HG02642 (cell line): ENCODE measurements around the gene PUS10.
"Not testable (repeated sequence)": the region's sequence is repeated elsewhere in the genome, so short reads cannot be mapped to it uniquely, and the experiment has no call there.

Experiments
- ATAC-seq: cut with Tn5 transposase; IDR thresholded peaks from one replicate; pipeline ENCODE4 v1.9.1; 2021; ENCODE audit warnings: mild to moderate bottlenecking; ENCODE audit not compliant: unreplicated experiment, poor library complexity

Gene PUS10

GRCh38 chr2:61017556-61018317 lies at the start of gene PUS10, which contains the start of gene PEX13:
Gene PUS10, minus strand, starts transcription at chr2:61018255. Its CDS starts 6,365 bp downstream, at chr2:61011890.
Gene PEX13, plus strand, starts transcription at chr2:61017720. Its CDS starts 40 bp downstream, at chr2:61017760.
- ATAC-seq, result peak; percentile 86

DNA sequence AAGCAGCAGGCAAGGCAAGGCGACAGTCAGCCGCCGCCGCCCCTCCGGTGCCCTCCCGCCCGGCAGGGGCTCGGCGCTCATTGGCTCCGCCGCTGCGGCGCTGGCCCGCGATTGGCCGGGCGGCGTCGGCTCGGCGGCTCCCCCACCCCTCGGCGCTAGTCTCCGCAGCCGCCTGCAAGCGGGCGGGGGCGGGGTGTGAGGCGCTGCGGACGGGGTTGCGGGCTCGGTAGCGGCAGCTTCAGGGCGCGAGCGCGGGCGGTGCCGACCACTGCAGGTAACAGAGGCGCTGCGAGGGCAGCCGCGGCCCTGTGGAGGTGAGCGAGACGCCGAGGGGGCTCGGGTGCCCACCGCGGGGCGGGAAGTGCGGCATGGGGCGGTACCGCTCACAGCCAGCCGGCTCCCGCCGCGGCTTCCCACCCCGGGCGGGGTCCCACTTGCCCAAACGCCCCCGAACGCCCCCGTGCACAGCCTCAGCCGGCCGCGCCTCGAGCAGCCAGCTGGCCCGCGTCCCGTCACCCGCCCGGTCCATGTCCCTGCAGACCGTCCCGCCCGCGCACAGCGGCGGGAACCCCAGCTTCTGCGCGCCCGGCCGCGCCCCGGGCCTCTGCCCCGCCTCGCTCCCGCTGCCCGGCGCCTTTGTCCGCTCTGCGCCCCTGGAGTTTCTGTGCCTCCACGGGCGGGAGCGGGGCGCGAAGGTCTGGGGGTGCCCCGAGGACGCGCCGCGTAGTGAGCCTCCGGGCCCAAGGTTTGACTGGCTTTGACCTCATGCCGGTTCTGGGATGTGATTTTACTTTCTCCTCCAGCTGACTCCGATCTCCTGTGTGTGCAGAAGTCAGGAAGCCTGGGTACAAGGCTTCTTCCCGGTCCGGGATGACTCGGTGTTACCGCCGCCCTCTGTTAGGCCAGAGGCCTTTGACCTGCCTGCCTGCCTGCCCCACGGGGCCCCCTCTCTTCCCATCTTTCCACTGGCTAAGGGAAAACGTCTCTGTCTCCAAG lies 48.0 kb upstream of the PUS10 start, which contains the start of gene SANBR:
Gene SANBR (plus strand): TSS at position 158 of the 996 bp plus-strand sequence. CDS start 4,480 bp downstream, outside the sequence.
- peak; percentile 98 for ATAC-seq

DNA sequence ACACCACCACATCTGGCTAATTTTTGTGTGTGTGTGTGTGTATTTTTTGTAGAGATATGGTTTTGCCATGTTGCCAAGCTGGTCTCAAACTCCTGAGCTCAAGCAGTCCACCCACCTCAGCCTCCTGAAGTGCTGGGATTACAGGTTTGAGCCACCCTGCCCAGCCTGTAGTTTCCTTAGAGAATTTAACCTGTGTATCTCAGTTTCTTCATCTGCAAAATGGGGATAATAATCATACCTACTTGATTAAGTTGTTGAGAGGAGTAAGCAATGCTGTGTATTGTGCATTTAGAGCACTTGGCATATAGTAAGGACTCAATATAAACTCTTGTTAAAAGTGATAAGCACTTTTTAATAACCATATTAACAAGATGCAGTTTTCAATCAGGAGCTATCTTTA lies 41.3 kb upstream of the PUS10 start:
- ATAC-seq, result no peak

DNA sequence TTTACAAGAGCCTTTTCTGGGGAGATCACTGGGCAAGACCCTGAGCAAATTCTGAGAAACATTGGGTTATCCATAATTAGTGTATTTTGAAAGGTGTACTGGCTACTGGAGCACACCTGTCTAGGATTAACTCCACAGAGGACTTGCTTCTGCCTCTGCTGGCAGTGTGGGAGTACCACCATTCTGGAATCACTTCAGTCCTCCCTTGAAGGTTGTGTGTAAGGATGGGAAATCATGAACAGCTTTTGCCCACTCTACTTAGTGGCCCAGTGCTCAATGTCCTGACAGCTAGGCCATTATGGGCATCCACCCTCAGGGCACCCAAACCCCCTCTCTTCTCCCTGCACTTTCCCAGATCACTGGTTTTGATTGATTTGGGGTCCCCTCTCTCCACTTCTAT lies 39.5 kb upstream of the PUS10 start:
- ATAC-seq, result no peak

DNA sequence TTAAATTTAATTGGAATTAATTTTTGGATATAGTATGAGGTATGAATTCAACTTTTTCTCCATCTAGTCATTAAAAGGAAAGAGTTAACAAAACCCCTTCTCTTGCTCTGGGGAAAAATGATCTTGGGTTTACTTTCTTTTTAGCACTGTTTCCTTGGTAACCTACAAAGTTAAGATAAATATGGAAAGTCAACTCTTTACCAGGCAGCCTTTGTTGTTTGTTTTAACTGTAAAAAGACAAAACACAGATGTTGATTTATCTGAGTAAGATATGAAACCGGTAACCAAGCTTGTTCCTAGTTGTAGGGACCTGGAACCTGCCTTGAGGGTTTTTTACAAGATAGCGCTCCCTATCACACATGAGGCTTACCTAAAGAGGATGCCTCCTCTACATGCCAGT lies 37.5 kb upstream of the PUS10 start:
- no peak for ATAC-seq

DNA sequence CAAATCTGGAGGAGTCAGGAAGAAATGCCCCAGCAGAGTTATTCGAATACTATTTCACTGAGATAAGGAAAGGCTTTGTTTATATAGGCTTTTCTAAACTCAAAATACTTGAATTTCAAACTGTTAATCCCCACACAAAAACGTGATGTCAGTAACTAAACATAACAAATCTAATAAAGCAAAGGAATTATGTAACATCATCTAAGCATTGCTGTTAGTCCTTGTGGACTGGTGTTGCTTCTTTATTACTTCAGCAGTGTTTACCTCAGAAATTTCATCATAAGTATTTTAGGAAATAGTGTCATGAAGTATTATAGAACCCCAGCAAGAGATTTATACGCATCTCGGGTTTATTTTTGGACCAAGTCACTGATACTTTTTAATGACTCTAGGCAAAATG lies 27.9 kb upstream of the PUS10 start:
- no peak for ATAC-seq

DNA sequence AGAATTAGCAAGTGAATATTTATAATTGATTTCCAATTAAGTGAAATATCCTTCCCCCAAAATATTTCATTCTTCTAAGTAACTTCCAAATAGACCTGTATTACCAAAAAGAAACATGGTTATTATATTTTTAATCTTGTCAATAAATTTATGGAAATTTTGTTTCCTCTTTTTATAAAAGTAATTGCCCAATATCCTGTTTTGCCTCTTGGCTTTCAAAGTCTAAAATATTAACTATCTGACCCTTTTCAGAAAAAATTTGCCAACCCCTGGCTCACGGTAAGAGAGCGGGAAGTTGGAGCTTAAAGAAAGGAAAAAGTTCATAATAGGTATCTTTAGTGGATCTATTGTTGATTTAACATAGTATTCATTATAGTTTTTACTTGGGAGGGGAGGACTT lies 27.2 kb upstream of the PUS10 start:
- no peak for ATAC-seq

- ATAC-seq, result no peak
These were observed 26.6 kb upstream of the PUS10 start for GRCh38 chr2:61044636-61045035.

DNA sequence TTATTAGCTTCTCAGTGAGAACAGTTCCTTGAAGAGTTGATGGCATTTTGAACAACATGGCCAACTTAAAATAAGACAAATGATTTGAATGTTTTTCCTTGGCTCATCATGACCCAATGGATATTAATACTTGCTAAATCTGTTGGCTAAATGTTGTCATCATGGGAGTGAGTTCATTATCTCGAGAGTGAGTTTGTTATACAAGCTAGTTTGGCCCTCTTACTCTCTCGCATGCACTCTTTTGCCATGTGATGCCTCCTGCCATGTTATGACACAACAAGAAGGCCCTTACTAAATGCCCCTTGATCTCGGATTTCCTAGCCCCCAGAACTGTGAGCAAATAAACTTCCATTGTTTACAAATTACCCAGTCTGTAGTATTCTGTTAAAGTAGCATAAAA lies 24.8 kb upstream of the PUS10 start:
- no peak for ATAC-seq

DNA sequence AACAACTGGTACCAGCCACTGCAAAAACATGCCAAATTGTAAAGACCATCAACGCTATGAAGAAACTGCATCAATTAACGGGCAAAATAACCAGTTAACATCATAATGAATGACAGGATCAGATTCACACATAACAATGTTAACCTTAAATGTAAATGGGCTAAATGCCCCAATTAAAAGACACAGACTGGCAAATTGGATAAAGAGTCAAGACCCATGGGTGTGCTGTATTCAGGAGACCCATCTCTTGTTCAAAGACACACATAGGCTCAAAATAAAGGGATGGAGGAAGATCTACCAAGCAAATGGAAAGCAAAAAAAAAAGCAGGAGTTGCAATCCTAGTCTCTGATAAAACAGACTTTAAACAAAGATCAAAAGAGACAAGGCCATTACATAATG lies 18.6 kb upstream of the PUS10 start:
- ATAC-seq, result not testable (repeated sequence)

DNA sequence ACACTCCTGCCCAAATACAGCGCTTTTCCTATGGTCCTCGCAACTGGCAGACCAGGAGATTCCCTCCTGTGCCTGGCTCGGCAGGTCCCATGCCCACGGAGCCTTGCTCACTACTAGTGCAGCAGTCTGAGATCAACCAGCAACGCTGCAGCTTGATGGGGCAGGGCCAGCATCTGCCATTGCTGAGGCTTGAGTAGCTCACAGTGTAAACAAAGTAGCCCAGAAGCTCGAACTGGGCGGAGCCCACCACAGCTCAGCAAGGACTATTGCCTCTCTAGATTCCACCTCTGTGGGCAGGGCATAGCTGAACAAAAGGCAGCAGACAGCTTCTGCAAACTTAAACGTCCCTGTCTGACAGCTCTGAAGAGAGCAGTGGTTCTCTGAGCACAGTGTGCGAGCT lies 16.5 kb upstream of the PUS10 start:
- not testable (repeated sequence) for ATAC-seq

DNA sequence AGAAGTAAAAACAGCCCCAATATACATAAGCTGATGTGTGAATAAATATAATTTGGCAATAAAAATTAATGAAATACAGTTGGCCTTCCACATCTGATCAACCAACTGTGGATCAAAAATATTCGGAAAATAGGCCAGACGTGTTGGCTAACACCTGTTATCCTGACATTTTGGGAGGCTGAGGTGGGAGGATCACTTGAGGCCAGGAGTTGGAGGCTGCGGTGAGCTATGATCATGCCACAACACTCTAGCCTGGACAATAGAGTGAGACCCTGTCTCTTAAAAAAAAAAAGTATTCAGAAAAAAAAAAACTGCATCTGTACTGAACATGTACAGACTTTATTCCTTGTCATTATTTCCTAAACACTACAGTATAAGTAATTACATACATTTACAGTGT lies 11.5 kb upstream of the PUS10 start:
- no peak for ATAC-seq

DNA sequence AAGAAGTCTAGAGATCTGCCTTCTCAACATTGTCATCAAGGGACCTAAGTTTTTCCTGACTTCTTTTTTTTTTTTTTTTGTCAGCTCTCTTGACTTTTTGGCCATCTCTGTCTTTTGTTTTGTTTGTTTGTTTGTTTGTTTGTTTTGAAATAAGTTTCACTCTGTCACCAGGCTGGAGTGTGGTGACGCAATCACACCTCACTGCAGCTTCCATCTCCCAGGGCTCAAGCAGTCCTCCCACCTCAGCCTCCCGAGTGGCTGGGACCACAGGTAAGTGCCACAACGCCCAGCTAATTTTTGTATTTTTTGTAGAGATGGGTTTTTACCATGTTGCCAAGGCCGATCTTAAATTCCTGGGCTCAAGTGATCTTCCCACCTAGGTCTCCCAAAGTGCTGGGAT lies 5.6 kb upstream of the PUS10 start:
- no peak for ATAC-seq

DNA sequence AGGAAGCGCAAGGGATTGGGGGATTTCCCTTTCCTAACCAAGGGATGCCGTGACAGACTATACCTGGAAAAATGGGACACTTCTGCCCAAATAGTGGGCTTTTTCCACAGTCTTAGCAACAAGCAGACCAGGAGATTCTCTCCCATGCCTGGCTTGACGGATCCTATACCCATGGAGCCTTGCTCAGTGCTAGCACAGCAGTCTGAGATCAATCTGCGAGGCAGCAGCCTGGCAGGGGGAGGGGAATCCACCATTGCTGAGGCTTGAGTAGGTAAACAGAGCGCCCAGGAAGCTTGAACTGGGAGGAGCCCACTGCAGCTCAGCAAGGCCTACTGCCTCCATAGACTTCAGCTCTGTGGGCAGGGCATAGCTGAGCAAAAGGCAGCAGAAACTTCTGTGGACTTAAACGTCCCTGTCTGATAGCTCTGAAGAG lies 3.2 kb upstream of the PUS10 start:
- no peak for ATAC-seq

GRCh38 chr2:61018798-61019197 lies 743 bp upstream of the PUS10 start:
- ATAC-seq, result no peak

DNA sequence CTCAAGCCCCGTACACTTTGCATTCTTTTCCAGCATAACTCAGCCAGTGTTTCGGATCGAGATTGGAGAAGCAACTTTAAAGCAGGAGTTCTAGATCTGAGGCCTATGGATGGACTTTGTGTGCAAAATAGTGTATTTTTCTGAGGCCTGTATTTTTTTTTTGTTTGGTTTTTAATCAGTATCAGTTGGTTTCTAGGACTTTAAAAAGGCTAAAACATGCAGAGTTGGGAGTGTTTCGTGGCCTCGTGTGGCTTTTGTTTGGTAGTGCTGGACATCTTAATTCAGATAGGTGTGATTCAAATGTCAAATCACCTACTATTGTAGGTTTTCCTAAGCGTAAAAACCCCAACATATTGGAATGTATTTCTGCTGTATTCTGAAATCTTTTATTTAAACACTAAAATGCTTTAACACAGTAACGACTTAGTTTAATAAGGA lies 282 bp upstream of the PUS10 start:
- no peak for ATAC-seq

DNA sequence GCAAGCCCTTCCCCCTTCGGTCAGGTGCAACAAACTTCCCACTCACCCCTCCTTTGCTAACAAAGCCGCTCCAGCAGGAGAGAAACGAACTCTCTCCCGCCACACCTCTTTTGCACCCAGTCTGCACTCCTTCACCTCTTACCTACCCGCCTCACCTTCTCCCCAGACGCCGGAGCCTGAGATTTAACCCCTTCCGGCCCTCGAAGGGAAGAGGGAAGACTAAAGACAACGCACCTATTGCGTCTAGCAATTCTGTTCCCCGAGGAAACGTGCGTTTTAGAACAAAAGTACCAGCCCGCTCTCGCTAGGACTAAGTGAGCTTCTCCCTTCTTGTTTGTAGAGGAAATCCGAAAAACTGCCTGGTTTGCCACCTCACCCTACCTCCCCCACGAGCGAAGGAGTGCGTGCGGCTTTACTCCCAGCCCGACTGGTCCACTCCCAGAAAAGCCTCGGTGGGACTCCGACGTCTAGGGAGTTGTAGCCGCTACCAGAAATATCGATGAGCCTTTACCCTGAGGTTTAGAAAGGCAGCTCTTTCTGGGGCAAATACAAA lies 976 bp downstream of the PUS10 start:
- ATAC-seq, result peak; percentile 68

DNA sequence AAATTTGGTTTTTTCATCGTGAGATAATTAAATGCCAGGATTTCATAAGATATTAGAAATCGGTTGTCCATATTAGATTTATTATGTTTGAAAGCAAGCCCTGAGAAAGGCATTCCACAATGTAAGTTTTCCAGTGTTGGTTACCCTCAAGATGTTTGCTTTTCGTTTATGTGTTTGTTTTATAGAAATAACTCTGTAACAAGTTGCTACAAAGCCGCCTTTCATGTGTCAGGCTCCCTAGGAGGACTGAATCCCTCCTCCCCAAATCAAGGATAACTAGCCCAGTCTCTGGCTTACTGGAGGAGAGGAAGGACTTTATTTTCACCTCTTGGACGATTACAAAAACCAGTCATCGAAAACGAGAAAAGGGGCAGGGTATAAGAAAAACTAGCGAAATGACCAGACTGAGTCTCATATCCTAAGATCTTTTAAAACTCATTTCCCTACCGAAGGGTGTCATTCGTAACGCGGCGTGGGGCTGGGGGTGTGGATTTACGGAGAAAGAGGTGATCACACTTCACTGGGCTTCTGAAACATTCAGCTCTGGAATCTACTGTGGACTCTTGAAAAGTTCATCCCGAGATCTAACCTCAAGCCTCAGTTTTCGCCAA lies 1.6 kb downstream of the PUS10 start:
- ATAC-seq, result no peak

DNA sequence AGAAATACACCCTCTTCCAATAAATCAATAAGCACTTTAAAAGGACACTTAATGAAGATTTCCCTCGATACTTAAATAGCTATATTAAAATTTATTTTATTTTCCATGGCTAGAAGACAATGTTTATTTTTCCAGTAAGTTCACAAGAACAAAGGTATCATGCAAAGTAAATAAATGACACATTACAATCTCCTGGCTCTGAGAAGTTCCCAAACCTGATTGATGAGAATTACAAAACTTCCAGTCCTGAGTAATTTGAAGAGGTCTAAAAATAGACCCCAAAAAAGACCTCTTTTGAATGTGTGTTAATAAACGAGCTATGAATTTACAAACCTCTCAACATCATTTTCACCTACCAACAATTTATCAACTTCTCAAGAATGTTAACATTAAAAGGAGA lies 2.1 kb downstream of the PUS10 start:
- no peak for ATAC-seq

DNA sequence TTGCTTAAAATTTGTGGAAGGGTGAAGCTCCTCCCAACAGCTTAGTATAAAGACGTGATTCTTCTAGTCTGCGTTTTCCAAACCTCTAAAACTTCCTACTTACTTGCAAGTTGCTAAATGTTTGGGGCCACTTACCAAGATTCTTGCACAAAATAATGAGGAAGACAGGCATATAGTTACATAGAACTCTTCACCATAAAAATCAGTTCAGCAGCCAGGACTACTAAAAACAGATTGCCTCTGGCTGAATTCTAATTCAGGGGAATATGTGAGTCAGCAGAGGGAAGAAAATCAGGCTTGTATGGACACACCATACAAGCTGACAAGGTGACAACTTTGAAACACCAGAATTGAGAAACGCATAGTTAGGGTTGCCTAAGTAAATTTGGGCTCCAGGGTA lies 3.3 kb downstream of the PUS10 start:
- no peak for ATAC-seq
